ENCODE measurements around the gene CDKN2B-AS1.

GRCh38 chr9:22114956-22115355 is 120.4 kb downstream of the CDKN2B-AS1 start:
- TF ChIP-seq CTCF (IDR thresholded peaks at IDR 0.05; ENCODE audit: poor library complexity, severe bottlenecking) (no peak), EZH2 (IDR thresholded peaks at IDR 0.05; ENCODE audit: borderline replicate concordance, insufficient read depth, low read length, poor library complexity, severe bottlenecking) (no peak), EP300 (conservative IDR thresholded peaks at IDR 0.05; ENCODE audit: poor library complexity, severe bottlenecking) (no peak), POLR2AphosphoS5 (IDR thresholded peaks at IDR 0.05) (no peak)

Measured in neural cell (in vitro differentiated cells).